Thyroid gland (tissue), 4 donors: ENCODE measurements around the gene DCD. TPM values are rescaled to one million over a fixed set of nuclear protein-coding genes. Genes with fewer than 3 reads are reported as not detected.
"Not testable (repeated sequence)": the region's sequence is repeated elsewhere in the genome, so short reads cannot be mapped to it uniquely, and the experiment has no call there.

ENCODE experiments used
- DNase-seq, 2 donors: peaks; one replicate each; pipeline ENCODE4 v3.0.0-alpha.2; 2019
- H3K27ac ChIP-seq, 3 donors: fragments of 200-600 bp; sonication (generic); 1 replicate in 2 of 3; 2 replicates in 1 of 3; pipeline ENCODE4 v1.5.1; 2016 to 2019; ENCODE audit warnings: mild to moderate bottlenecking in 1 of 3, moderate library complexity in 1 of 3
- H3K27me3 ChIP-seq: fragments of 200-600 bp; sonication (generic); one replicate; pipeline ENCODE4 v1.5.1; 2019
- H3K36me3 ChIP-seq, 2 donors: fragments of 200-600 bp; sonication (generic); one replicate each; pipeline ENCODE4 v1.5.1; 2016 to 2019
- H3K4me1 ChIP-seq, 2 donors: fragments of 200-600 bp; sonication (generic); one replicate each; pipeline ENCODE4 v1.5.1; 2017 to 2019
- H3K4me3 ChIP-seq, 3 donors: fragments of 200-600 bp; sonication (generic); replicated peaks in 1 of 3; 1 replicate in 2 of 3; 2 replicates in 1 of 3; pipeline ENCODE4 v1.5.1; 2016; ENCODE audit warnings: mild to moderate bottlenecking in 1 of 3
- H3K9me3 ChIP-seq: fragments of 200-600 bp; sonication (generic); one replicate; pipeline ENCODE4 v1.5.1; 2017
- CTCF ChIP-seq, 6 experiments: fragments of 200-600 bp in 3 of 6; fragments of 450-650 bp in 3 of 6; sonication (generic) in 3 of 6; IDR thresholded peaks; one replicate each; pipeline ENCODE4 v1.5.1; 2016 to 2019; ENCODE audit warnings: antibody characterized with exemption in 6 of 6, mild to moderate bottlenecking in 2 of 6, inconsistent platforms in 1 of 6, moderate library complexity in 1 of 6
- POLR2A ChIP-seq, 2 donors: fragments of 450-650 bp; IDR thresholded peaks; one replicate each; pipeline ENCODE4 v1.6.1; 2017; ENCODE audit warnings: antibody characterized with exemption in 2 of 2, mild to moderate bottlenecking in 2 of 2, moderate library complexity in 1 of 2
- WGBS, 2 donors: methylation state at CpG; one replicate each; pipeline ENCODE4 v1.1.5; 2017; 5-methylcytosine and 5-hydroxymethylcytosine counted together
- intact Hi-C: fragments of 100-400 bp; cut with DNase I; formaldehyde crosslinking; loops from one replicate; pipeline ENCODE4 v1.15.1; 2023
- total RNA-seq, 4 donors: library from RNA; depleted of rRNA; stranded (reverse); fragments of >200 nt; gene quantifications; one replicate each; pipeline ENCODE4 v1.2.3, GENCODE V29; 2016

DCD gene
- total RNA-seq, 4 donors from 2014 or later = not detected

GRCh38 chr12:54680374-54680773 is 32.2 kb upstream of the DCD start:
- WGBS, 2 donors = 34 to 38% methylated on average over 3 of the region's 3 CpGs
- Histone ChIP-seq H3K4me1 (peaks cover 0 to 4% of the 10 kb centered on the region in 2 donors), H3K27me3 (no peaks in the 10 kb centered on the region), H3K27ac (no peak overlapping the region), H3K4me3 (no peak overlapping the region), H3K36me3 (no peaks in the 10 kb centered on the region), H3K9me3 (no peaks in the 10 kb centered on the region)
- DNase-seq = no peak
- intact Hi-C loops = no loop called here
- TF ChIP-seq POLR2A (IDR thresholded peaks at IDR 0.05) = no peak
- TF ChIP-seq CTCF (IDR thresholded peaks at IDR 0.05) = peak in 1 of 6 experiments; percentile 24

- Histone ChIP-seq H3K36me3 (no peaks in the 10 kb centered on the region), H3K27me3 (no peaks in the 10 kb centered on the region), H3K4me3 (no peak overlapping the region), H3K4me1 (no peaks in the 10 kb centered on the region), H3K9me3 (no peaks in the 10 kb centered on the region), H3K27ac (no peak overlapping the region)
- WGBS, 2 donors = 74 to 85% methylated on average over 5 of the region's 5 CpGs
- intact Hi-C loops = no loop called here
- TF ChIP-seq CTCF (IDR thresholded peaks at IDR 0.05) (no peak), POLR2A (IDR thresholded peaks at IDR 0.05) (no peak)
- DNase-seq = no peak
These were observed 30.0 kb upstream of the DCD start for GRCh38 chr12:54678131-54678530.

- Histone ChIP-seq H3K36me3 (no peaks in the 10 kb centered on the region), H3K27ac (no peak overlapping the region), H3K4me1 (no peaks in the 10 kb centered on the region), H3K27me3 (no peaks in the 10 kb centered on the region), H3K9me3 (no peaks in the 10 kb centered on the region), H3K4me3 (no peak overlapping the region)
- WGBS, 2 donors = 87 to 88% methylated on average over 5 of the region's 5 CpGs
- DNase-seq = no peak
- TF ChIP-seq POLR2A (IDR thresholded peaks at IDR 0.05) (no peak), CTCF (IDR thresholded peaks at IDR 0.05) (no peak)
- intact Hi-C loops = no loop called here
These were observed 19.8 kb upstream of the DCD start for GRCh38 chr12:54667945-54668344.

- 79 to 81% methylated on average over 3 of the region's 3 CpGs for whole genome bisulfite sequencing, 2 donors
- no peak for DNase-seq
- Histone ChIP-seq H3K9me3 (no peaks in the 10 kb centered on the region), H3K36me3 (no peaks in the 10 kb centered on the region), H3K4me3 (no peak overlapping the region), H3K27me3 (no peaks in the 10 kb centered on the region), H3K27ac (no peak overlapping the region), H3K4me1 (no peaks in the 10 kb centered on the region)
- intact Hi-C loops = no loop called here
- TF ChIP-seq POLR2A (IDR thresholded peaks at IDR 0.05) (no peak), CTCF (IDR thresholded peaks at IDR 0.05) (no peak)
These were observed 17.8 kb upstream of the DCD start for GRCh38 chr12:54666008-54666407.

GRCh38 chr12:54665022-54665635 is 17.0 kb upstream of the DCD start:
- H3K4me1 ChIP-seq, H3K4me3 ChIP-seq, H3K36me3 ChIP-seq, intact Hi-C loops, H3K9me3 ChIP-seq, H3K27me3 ChIP-seq, DNase-seq, H3K27ac ChIP-seq: not testable (repeated sequence)
- WGBS, 2 donors = 77 to 79% methylated on average over 3 of the region's 3 CpGs
